ENCODE measurements around the gene FEM1B.

DNA sequence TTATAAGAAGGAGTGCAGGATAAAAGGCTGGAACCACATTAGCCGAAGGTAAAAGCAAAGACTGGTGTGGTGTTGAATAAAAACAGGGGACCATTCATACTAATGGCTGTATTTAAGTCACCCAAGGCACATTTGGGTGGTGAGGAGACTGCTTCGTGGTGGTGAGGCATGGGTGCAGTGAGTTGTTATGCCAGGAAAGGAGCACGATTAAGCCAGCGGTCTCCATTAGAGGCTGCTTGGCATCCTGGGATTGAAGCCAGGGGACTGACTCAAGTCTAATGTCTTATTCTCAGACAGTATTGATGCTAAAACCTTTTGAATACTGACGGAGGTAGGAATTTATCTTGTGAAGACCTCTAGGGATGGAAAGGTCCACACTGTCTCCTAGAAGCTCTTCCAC is 21.9 kb downstream of the FEM1B start:
- TF ChIP-seq, protein P1, sequence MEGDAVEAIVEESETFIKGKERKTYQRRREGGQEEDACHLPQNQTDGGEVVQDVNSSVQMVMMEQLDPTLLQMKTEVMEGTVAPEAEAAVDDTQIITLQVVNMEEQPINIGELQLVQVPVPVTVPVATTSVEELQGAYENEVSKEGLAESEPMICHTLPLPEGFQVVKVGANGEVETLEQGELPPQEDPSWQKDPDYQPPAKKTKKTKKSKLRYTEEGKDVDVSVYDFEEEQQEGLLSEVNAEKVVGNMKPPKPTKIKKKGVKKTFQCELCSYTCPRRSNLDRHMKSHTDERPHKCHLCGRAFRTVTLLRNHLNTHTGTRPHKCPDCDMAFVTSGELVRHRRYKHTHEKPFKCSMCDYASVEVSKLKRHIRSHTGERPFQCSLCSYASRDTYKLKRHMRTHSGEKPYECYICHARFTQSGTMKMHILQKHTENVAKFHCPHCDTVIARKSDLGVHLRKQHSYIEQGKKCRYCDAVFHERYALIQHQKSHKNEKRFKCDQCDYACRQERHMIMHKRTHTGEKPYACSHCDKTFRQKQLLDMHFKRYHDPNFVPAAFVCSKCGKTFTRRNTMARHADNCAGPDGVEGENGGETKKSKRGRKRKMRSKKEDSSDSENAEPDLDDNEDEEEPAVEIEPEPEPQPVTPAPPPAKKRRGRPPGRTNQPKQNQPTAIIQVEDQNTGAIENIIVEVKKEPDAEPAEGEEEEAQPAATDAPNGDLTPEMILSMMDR (conservative IDR thresholded peaks at IDR 0.05 in 1 of 2, IDR thresholded peaks at IDR 0.05 in 1 of 2; ENCODE audit: low read depth in 1 of 2, low read length in 2 of 2), result no peak
- TF ChIP-seq EZH2 (IDR thresholded peaks at IDR 0.05; ENCODE audit: low read length, missing control alignments), result no peak

Measured in fibroblast of lung (primary cell).